Activated effector memory CD4-positive, alpha-beta T cell treated with Interleukin-2 at 50 U/mL for 16 hours (primary cell): ENCODE measurements around the gene GPR65.

Experiments
- DNase-seq: peaks from one replicate; pipeline ENCODE4 v3.0.0-alpha.2; 2020

The GPR65 gene, protein sequence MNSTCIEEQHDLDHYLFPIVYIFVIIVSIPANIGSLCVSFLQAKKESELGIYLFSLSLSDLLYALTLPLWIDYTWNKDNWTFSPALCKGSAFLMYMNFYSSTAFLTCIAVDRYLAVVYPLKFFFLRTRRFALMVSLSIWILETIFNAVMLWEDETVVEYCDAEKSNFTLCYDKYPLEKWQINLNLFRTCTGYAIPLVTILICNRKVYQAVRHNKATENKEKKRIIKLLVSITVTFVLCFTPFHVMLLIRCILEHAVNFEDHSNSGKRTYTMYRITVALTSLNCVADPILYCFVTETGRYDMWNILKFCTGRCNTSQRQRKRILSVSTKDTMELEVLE

DNA sequence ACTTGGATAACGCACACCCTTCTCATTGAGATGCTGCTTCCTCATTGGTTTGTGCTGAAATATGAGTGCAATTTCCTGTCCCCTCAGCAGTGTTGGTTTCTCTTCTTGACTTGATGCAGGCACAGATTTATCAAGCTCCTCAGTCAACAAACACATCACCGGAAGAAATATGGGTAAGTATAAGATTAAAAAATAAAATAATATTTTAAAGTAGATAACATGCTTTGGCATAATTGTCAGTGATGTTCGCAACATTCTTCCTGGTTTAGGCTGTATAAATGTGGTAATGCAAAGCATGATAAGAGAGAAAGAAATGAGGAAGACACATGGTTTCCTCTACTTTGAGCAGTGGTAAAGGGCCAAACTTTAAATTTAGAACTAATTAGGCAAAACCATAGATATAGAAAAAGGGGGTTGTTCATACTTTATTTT, at the start of gene GPR65:
TSS of gene GPR65 (plus strand) at position 86 of the 432 bp plus-strand sequence. CDS start 5,713 bp downstream, outside the sequence.
- DNase-seq, result no peak

DNA sequence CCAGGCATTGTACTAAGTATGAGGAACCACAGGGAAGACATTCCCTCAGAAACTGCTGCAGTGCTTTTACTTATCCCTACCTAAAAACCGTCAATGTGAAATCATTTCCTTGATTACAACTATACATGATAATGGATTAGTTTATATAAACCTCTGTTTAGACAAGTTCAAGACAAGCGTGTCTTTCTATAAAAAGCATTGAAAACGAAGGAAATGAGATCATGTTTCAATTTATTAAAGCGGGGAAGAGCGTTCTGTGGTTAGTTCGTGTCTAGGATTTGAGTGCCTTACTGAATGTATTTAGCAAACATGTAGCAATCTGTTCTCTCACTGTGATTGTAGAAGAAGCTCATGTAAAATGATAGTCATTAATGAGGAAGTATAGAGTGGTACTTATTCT, 49.4 kb upstream of the GPR65 start:
- no peak for DNase-seq

DNA sequence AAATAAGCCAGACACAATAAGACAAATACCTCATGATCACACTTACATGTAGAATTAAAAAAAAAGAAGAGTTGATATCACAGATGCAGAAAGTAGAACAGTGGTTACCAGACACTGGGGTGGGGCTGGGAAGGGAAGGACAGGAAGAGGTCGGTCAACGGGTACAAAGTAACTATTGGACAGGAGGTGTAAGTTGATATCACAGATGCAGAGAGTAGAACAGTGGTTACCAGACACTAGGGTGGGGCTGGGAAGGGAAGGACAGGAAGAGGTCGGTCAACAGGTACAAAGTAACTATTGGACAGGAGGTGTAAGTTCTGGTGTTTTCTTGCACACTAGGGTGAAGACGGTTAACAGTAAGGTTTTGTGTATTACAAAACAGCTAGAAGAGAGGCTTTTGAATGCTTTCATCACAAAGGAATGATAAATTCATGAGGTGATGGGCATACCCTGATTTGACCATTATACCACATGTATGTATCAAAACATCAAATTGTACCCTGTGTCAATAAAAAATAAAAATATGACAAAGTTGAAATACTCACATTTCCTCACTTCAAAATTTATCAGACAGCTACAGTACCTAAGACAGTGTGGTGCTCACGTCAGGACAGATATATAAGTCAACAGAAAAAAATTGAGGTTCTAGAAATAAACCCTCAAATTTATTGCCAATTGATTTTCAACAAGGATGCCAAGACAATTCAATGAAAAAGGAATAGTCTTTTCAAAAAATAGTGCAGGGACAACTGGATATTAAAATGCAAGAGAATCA, 44.7 kb upstream of the GPR65 start:
- peak; percentile 7 for DNase-seq

DNA sequence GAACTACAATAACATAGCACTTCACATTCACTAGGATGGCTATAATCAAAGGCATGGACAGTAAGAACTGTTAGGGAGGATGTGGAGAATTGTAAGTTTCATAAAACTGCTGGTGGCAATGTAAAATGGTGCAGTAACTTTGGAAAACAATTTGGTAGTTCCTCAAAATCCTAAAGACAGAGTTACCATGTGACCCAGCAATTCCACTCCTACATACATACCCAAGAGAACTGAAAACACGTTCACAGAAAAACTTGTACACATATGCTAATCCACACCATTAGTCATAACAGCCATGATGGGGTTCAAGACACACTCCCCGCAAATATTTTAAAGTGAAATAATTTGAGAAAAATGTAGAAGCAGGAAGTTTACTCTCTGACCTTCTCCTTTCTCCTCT, 43.7 kb upstream of the GPR65 start:
- no peak for DNase-seq

DNA sequence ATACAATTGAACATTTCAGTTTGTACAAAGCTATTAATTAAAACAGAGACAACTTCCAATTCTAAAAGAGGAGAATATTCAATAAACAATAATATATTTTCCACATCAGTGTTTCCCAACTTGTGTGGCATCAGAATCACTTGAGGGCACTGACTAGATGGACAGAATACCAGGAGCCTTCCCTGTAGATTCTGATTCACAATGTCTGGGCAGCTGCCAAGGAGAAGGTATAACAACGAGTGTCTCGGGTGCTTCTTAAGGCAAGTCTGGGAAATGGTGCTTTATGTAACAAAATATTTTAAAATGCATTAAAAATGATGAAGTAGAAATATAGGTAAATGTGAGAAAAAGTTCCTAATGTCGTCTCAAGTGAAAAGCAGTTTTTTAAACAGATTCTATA, 38.1 kb upstream of the GPR65 start:
- no peak for DNase-seq

DNA sequence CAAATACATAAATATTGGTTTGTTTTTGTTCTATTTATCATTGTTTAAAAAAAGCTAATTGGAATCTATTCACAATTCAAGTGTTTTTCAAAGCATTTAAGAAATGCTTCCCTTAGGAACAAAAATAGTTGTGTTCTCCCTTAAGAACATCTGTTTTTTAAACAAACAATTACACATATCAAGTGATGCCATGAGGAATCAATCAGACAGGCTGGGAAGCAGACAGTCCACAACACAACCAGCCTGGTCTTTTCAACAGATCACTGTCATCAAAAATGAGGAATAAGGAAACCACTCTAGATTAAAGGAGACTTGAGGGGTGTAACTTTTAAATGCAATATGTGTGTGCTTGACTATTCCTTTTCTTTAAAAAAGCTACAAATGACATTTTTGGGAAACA, 37.4 kb upstream of the GPR65 start:
- no peak for DNase-seq

DNA sequence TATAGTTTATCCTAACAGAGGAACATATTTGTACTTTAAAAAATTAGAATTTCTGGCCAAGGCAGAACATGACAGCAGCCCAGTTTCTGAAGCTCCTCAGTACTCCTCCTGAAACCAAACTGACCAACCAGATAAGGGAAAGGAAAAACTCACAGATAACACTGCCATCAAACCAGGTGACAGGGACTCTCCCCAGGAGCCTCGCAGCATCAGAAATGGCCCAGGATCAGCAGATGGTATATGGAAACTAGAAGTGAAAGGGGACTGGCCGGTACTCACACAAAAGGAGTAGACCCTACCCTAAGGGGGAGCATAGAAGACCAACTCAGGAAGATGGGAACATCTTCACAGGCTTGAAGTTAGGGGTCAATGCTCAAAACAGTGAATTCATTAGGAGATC, 33.9 kb upstream of the GPR65 start:
- no peak for DNase-seq

DNA sequence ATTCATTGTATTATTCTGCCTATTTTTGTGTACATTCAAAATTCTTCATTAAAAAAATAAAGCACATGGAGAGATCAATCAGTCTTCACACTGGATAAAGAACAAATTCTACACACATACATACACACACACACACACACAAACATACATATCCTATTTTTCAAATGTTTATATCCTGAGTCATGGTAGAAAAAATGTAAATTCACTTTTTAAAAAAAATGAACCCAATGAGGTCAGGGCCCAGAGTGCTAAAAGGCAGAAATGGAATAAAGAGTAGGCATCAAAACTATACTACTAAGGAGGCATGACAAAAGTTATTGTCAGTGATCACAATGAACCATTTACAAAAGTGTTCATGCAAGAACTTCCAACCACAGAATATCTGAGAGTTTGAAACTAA, 29.3 kb upstream of the GPR65 start:
- DNase-seq, result no peak

DNA sequence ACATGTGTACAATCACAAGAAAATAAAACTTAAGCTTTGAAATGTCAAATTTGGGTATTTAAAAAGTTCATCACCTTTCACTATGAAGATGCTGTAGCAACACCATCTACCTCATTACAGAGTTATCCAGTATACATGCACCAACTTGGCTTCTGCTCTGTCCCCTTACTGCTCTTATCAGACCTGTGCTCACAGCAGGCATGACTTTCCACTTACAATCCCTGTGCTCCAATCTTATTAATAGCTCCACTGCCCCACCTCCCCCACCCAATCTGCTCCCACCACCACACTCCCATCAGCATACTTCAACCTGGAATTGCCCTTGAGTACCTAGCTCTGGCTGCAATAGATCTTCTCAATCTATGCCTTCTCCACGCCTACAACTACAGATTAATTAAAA, 25.2 kb upstream of the GPR65 start:
- no peak for DNase-seq

DNA sequence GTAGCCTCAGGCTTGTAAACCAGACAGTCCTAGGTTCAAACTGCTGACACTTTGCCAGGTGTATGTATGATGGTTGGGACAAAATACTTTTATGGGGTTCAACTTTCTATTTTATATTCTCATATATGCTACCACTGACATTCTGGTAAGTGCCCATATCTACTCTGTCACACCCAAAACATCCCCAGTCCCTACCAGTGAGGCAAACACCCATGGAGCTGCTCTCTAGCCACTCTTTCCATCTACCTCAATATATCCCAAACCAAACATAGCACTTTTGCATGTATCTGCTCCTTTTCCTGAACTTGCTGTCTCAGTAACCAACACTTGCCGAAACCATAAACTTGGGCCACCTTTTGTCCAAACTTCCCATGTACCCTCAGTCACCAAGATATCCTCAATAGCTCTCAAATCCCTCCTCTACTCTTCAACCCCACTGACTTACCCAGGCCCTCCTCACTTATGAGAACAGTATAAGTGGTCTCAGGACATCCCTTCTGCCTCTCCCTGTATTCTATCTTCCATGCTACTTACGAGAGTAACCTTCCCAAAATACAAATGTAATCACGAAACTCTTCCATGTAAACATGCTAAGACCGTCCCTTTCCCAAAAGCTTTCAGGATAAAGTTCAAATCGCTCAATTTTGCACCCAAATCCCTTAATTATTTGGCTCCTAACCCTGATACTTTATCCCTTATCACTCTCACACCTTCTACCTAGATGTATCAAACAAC, 15.5 kb upstream of the GPR65 start:
- no peak for DNase-seq

DNA sequence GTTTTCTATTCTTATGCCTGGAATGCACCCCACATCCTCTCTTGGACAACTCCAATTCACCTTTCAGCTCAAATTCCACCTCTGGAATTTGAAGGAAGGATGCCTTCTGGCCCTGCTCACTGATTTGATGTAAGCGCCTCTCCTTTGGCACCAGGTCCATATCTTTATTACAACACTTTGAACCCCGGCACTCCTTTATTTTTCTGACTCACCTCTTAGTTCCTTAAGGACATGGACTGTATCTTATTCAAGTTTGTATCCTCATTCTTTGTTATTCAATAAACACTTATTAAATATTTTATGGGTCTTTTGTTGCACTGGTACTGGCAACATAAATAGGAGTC, 15.0 kb upstream of the GPR65 start:
- DNase-seq, result no peak

DNA sequence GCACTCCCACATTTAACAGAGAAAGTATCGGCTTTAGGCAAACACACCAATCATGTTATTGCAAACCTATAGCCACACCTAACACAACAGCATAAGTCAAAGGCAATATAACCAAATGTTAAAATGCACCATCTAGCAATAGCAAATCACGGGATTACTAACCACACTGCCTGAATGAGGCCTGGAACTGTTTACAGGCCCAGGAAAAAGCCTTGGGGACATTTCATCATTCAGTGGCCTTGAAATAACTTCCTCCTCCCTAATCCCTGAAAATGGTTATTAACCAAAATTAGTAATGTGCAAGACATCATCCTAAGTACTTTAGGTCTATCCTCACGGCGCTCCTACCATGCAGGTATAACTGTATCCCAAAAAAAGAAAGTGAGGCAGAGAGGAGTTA, 14.3 kb upstream of the GPR65 start:
- no peak for DNase-seq

DNA sequence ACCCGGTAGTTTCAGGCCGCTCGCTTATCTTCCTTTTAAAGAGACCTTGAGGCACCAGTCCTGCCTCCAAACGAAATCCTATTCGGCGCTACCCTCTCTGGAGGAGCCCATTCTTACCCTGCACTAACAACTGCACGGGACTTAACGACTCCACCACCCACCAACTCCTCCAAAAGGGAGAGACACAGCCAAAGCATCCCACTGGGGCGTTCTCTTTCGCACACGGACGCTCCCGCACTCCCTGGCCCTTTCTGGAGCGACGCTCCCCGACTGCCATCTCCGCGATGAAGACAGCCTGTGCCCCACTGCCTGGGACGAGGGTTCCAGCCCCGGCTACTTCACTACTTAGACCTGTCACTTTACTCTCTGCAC, 12.6 kb upstream of the GPR65 start:
- no peak for DNase-seq

DNA sequence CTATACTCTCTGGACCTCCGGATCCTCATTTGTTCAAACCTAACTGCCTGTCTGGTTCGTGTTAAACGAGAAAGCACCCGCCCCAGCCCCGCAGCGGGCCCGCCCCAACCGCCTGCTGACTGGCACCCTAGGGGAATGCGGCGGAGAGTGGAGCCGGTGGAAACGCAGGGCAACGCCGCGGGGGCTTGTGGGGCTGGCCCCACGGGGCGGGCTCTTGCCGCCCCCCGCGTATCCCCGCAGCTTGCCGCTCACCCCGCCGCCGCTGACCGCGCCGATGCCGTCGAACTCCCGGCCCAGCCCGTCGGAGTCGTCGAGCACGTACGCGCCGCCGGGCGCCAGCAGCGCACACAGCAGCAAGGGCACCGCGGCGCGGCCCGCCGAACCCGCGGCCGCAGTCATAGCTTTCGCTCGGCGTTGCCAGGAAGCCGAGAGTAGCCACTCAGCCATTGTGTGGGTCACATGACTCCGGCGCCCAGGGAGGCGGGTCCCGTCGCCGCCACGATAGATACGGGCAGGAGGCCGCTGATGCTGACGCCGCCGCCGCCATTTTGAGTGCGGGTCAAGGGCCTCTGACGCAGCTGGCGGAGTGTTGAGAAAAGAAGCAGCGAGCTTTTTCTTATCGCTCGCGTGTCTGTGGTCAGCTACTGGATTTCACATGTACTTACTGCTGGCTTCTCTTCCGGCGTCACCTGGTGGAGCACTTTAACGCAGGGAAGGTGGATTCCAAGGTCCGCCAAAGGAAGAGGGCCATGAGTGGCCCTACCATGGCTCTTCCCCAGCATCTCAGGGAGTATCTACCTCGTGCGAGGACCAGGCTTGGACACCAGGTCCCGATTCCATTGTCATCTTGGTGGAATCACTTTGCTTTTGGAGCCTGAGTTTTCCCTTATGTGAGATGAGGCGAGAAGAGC, 12.0 kb upstream of the GPR65 start, which contains the start of gene GALC:
TSS of gene GALC (minus strand) at position 465 of the 911 bp plus-strand sequence. CDS start at position 447, 18 bp downstream.
- peak; percentile 93 for DNase-seq

DNA sequence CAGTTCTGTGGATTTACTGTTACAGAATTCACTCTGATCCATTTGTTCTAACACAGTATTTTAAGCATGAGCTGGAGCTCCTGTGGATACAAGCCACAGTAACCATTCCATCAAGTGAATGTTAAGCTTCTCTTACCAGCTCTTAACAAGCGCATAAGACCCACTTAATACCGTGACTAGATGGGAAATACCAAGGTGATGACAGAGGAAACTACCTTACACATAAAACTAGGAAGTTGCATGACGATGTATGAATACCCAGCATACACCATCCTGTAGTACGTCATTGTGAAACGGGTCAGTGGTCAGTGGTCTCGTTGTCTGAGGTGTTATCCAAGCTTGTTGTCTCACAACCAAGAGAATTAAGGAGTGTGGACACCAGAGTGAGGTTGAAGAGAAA, 10.0 kb upstream of the GPR65 start:
- no peak for DNase-seq

DNA sequence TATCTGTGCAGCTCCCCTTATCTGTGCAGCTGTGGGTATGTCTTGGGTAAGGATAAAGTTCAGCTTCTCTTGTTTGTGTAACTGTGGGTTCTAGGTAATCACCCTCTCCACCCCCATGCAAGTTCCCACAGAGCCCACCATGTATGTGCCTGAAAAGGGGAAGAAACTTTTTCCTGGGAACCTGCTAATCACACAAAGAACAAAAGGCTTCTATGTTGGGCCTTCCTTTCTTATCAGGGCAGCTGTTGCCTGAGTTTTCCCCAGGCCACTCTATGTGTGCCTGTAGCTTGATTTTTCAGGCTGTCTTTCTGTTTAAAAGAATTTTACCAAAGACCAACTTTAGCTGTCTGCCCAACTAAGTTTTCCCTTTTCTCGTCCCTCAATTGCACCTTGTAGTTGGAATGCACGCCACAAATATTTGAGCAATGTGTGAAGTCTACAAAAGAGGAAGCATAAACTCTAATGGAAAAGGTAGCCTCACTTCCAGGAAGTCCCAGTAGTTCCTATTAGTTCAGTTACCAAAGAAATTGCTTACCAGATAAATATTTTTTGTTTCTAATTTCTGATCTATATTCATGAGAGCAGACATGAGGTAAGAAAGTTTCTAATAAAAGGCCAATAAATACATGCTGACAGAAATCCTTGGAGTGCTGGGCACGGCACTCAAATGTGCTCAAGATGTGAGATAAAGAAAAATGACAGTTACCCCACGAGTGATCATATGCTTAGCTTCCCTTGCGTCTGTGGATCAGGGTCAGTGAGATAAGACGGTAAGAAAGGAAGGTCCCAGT, 9.2 kb upstream of the GPR65 start:
- DNase-seq, result no peak

DNA sequence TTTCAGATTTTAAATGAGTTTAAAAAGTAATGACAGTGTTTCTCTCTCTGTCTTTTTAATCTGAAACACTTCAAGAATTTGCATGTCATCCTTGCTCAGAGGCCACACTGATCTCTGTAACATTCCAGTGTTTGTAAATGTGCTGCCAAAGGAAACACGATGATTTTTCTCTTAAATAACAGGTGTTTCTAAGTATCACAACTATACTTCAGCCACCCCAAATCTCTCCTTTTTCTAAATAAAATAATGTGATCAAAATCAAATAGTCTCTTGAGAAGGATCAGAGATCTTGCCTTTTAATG, 8.7 kb upstream of the GPR65 start:
- no peak for DNase-seq

DNA sequence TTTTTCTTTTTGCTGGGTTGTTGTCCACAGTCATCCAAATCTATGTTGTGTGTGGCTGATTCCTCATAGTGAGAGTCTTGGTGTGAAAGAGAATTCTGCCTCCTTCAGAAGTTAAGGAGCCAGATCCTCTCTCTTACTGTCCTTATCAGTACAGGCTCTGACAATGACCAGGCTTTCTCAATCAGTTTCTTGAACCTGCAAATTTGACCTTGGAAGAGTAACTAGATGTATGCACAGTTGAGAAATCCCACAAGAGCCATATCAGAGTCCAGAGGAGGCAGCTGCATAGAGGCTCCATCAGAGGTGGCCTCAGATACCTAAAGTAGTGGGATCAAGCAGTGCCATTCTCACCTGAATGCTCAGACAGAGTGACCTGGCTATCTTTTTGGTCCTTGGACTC, 6.5 kb upstream of the GPR65 start:
- no peak for DNase-seq

DNA sequence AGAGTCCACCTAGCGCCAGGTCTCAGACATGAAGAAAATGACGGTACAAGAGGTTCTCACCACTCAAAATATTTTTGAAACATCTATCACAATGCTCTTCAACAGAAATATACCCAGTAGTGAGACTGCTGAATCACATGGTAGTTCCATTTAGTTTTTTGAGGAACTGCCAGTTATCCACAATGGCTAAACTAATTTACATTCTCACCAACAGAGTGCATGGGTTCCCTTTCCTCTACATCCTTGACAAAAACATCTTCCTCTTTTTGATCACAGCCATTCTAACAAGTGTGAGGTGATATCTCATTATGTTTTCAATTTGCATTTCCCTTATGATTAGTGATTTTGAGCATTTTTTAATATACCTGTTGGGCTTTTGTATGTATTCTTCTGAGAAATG, 5.7 kb upstream of the GPR65 start:
- no peak for DNase-seq

DNA sequence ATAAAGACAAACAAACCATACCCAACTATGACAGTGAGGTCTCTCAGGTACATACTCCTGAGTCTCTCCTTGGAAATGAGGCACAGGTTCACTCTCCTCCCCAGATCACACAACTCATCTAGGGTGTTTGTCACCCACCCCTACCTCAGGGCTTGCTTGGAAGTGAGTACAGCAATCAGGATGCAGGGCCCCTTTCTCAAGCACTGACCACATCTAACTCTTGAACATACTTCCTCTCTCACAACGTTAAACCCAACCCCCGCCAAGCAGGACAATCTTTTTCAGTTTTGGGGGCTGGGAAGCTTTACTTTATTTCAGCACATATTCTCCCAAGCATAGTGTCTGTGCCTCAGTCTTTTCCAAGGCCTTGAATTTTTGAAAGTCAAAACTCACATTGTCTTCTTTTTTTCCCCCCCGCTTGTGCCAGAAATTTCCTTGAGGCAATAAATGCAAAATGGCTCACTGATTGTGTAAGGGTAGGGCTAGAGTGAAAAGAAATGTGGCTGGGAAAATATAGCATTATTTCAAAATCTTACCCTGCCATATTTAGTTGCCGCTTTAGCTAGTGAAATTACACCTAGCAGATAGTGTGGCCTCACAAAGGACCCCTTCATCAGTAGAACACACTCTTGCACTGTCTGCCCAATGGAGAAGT, 2.4 kb upstream of the GPR65 start:
- DNase-seq, result no peak

DNA sequence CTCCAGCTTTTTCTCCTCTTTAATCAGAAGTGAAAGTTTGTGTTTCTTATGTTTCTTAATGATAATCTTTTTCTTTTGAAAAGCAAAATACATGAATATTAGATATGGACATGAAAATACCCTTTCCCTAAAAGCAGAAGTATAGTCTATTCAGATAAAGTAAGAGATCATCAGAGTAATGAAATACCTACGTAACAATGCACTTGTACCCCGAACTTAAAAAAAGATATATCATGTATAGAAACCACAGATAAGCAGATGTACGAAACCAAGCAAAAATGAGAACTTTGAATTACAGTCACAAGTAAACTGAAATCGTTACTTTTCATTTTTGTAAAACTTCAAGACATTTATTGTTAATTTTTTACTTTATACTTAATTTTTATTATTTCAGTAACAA, 1.5 kb upstream of the GPR65 start:
- DNase-seq, result no peak
